ENCODE results near the gene REM1. TPM values are rescaled to one million over a fixed set of nuclear protein-coding genes. Genes with fewer than 3 reads are reported as not detected.

REM1 gene
- polyA plus RNA-seq, 1 donor from 2014 or later = not detected

DNA sequence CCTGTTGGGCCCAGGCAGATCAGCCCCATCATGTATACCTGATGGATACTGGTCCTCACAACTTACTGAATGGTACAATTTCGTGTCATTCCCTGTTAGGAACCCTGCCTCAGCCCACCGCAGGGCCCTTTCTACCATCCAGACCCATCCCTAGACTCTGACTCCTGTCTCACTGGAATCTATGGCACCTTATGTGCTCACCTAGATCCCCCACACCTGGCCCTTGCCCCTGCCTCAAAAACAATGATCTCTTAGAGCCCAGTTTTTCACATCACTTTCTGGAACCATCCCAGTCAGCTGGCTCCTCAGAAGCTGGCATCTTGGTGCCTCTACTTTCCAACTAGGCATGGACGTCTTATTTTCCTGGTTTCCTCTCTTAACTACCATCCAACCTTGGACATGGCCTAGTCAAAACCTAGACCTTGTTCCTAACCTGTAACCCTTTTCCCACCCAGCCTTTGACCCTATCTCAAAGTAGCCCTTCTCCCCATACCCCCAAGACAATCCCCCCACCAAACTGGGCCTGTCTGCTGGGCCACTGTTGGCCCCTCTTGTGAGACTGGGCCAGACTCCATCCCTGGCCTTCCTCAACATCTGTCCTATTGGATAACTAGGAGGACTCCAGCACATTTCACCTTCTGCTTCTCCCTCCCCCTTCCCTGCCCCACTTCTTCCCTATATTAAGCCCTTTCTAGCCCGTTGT, 40.1 kb downstream of the REM1 start:
- peak overlapping the region; percentile 73 for H2AFZ ChIP-seq (ENCODE audit: low read depth, low read length)
- peaks cover 36% of the 10 kb centered on the region for H3K79me2 ChIP-seq (replicated peaks; ENCODE audit: insufficient read depth, low read length)
- no peaks in the 10 kb centered on the region for H3K9me3 ChIP-seq (ENCODE audit: low read length)
- no peaks in the 10 kb centered on the region for H3K27me3 ChIP-seq (ENCODE audit: insufficient read depth, low read depth, low read length)
- no peak for TF ChIP-seq EZH2 (IDR thresholded peaks at IDR 0.05; ENCODE audit: borderline replicate concordance, insufficient read depth, low read length, poor library complexity, severe bottlenecking)
- no peak for TF ChIP-seq SMC3 (conservative IDR thresholded peaks at IDR 0.05; ENCODE audit: poor library complexity)
- no peak for TF ChIP-seq EP300 (conservative IDR thresholded peaks at IDR 0.05; ENCODE audit: poor library complexity, severe bottlenecking)
- TF ChIP-seq TAF1 (IDR thresholded peaks at IDR 0.05; ENCODE audit: low read depth) = no peak
- no peak for TF ChIP-seq RAD21 (conservative IDR thresholded peaks at IDR 0.05)
- TF ChIP-seq, protein P1, sequence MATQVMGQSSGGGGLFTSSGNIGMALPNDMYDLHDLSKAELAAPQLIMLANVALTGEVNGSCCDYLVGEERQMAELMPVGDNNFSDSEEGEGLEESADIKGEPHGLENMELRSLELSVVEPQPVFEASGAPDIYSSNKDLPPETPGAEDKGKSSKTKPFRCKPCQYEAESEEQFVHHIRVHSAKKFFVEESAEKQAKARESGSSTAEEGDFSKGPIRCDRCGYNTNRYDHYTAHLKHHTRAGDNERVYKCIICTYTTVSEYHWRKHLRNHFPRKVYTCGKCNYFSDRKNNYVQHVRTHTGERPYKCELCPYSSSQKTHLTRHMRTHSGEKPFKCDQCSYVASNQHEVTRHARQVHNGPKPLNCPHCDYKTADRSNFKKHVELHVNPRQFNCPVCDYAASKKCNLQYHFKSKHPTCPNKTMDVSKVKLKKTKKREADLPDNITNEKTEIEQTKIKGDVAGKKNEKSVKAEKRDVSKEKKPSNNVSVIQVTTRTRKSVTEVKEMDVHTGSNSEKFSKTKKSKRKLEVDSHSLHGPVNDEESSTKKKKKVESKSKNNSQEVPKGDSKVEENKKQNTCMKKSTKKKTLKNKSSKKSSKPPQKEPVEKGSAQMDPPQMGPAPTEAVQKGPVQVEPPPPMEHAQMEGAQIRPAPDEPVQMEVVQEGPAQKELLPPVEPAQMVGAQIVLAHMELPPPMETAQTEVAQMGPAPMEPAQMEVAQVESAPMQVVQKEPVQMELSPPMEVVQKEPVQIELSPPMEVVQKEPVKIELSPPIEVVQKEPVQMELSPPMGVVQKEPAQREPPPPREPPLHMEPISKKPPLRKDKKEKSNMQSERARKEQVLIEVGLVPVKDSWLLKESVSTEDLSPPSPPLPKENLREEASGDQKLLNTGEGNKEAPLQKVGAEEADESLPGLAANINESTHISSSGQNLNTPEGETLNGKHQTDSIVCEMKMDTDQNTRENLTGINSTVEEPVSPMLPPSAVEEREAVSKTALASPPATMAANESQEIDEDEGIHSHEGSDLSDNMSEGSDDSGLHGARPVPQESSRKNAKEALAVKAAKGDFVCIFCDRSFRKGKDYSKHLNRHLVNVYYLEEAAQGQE (IDR thresholded peaks at IDR 0.05; ENCODE audit: borderline replicate concordance) = no peak
- TF ChIP-seq CTCF (IDR thresholded peaks at IDR 0.05; ENCODE audit: poor library complexity, severe bottlenecking) = no peak
- TF ChIP-seq POLR2AphosphoS5 (IDR thresholded peaks at IDR 0.05) = no peak
- no peak for TF ChIP-seq MXI1 (conservative IDR thresholded peaks at IDR 0.05; ENCODE audit: poor library complexity, severe bottlenecking)
- H3K36me3 ChIP-seq (ENCODE audit: insufficient read depth, low read length) = no peaks in the 10 kb centered on the region
- peak overlapping the region; percentile 73 for H3K4me3 ChIP-seq (ENCODE audit: low read length)
- H3K9ac ChIP-seq (ENCODE audit: low read length) = peak overlapping the region; percentile 86
- no peaks in the 10 kb centered on the region for H4K20me1 ChIP-seq (ENCODE audit: insufficient read depth)
- H3F3A ChIP-seq (ENCODE audit: insufficient read depth, low read length, poor library complexity, severe bottlenecking) = no peaks in the 10 kb centered on the region
- peak overlapping the region; percentile 72 for H3K27ac ChIP-seq (ENCODE audit: low read length)
- no peaks in the 10 kb centered on the region for H3K9me2 ChIP-seq (ENCODE audit: insufficient read depth, low read length)
- H3K4me2 ChIP-seq (ENCODE audit: low read length) = peak overlapping the region; percentile 93

GRCh38 chr20:31515775-31516107, 40.7 kb downstream of the REM1 start:
- Histone ChIP-seq H3K36me3 (ENCODE audit: insufficient read depth, low read length) (no peaks in the 10 kb centered on the region), H3K79me2 (replicated peaks; ENCODE audit: insufficient read depth, low read length) (peaks cover 36% of the 10 kb centered on the region), H3K4me3 (ENCODE audit: low read length) (peak overlapping the region; percentile 73), H3K9me3 (ENCODE audit: low read length) (no peaks in the 10 kb centered on the region), H3F3A (ENCODE audit: insufficient read depth, low read length, poor library complexity, severe bottlenecking) (no peaks in the 10 kb centered on the region), H3K4me2 (ENCODE audit: low read length) (peak overlapping the region; percentile 93), H2AFZ (ENCODE audit: low read depth, low read length) (no peak overlapping the region), H3K9ac (ENCODE audit: low read length) (peak overlapping the region; percentile 86), H3K27ac (ENCODE audit: low read length) (no peak overlapping the region), H4K20me1 (ENCODE audit: insufficient read depth) (no peaks in the 10 kb centered on the region), H3K27me3 (ENCODE audit: insufficient read depth, low read depth, low read length) (no peaks in the 10 kb centered on the region), H3K9me2 (ENCODE audit: insufficient read depth, low read length) (no peaks in the 10 kb centered on the region)
- no peak for TF ChIP-seq POLR2AphosphoS5 (IDR thresholded peaks at IDR 0.05)
